Ovary (tissue), 9 donors: ENCODE data around the gene LGI1. TPM values are rescaled to one million over a fixed set of nuclear protein-coding genes. Genes with fewer than 3 reads are reported as not detected.

Experiments used
- DNase-seq, 5 donors: peaks; one replicate each; pipeline ENCODE4 v3.0.0-alpha.2; 2019 to 2020
- H3K27ac ChIP-seq, 2 donors: fragments of 200-600 bp; one replicate each; pipeline versions ENCODE4 v1.5.1 to v1.8.0; 2019 to 2022
- H3K27me3 ChIP-seq: fragments of 200-600 bp; one replicate; pipeline ENCODE4 v1.8.0; 2022
- H3K36me3 ChIP-seq: fragments of 200-600 bp; sonication (generic); one replicate; pipeline ENCODE4 v1.5.1; 2019
- H3K4me1 ChIP-seq: one replicate; pipeline ENCODE4 v1.8.1; 2013; ENCODE audit warnings: mild to moderate bottlenecking, moderate library complexity; ENCODE audit not compliant: insufficient read depth
- H3K4me3 ChIP-seq: fragments of 200-600 bp; sonication (generic); one replicate; pipeline ENCODE4 v1.5.1; 2017
- H3K9me3 ChIP-seq, 2 donors: fragments of 200-600 bp in 1 of 2; sonication (generic) in 1 of 2; one replicate each; pipeline versions ENCODE4 v1.5.1 to v1.8.1; 2013 to 2019; ENCODE audit warnings: mild to moderate bottlenecking in 1 of 2, moderate library complexity in 1 of 2
- CTCF ChIP-seq, 3 donors: fragments of 450-650 bp in 2 of 3; fragments of 200-600 bp in 1 of 3; IDR thresholded peaks; one replicate each; pipeline versions ENCODE4 v1.5.1 to v1.8.0; 2016 to 2022; ENCODE audit warnings: antibody characterized with exemption in 3 of 3, mild to moderate bottlenecking in 1 of 3
- EP300 ChIP-seq: sonication (generic); formaldehyde crosslinking; IDR thresholded peaks from one replicate; pipeline ENCODE4 v1.6.1; 2017; ENCODE audit warnings: antibody characterized with exemption
- POLR2A ChIP-seq: fragments of 450-650 bp; IDR thresholded peaks from one replicate; pipeline ENCODE4 v1.6.1; 2017; ENCODE audit warnings: antibody characterized with exemption, mild to moderate bottlenecking, moderate library complexity
- WGBS, 3 donors: extraction: QIAGEN DNeasy Blood & Tissue Kit in 1 of 3; methylation state at CpG; one replicate each; pipeline versions ENCODE4 v1.1.5 to v1.1.7; 2013 to 2017; 5-methylcytosine and 5-hydroxymethylcytosine counted together
- intact Hi-C, 4 donors: fragments of 100-400 bp; cut with DNase I; formaldehyde crosslinking; loops; one replicate each; pipeline versions ENCODE4 v1.11.0 to v1.15.1; 2022 to 2023
- polyA plus RNA-seq, 2 donors: library from polyadenylated mRNA; stranded (reverse); fragments of 200-250 nt in 1 of 2; fragments of 350-450 nt in 1 of 2; fragmentation: Illumina TruSeq in 1 of 2; extraction: RNeasy Lipid Tissue Mini Kit (QIAGEN cat#74804) in 1 of 2; gene quantifications; one replicate each; pipeline ENCODE4 v1.2.3, GENCODE V29; 2013 to 2014
- total RNA-seq, 7 donors: library from RNA; depleted of rRNA in 2 of 7; stranded (reverse); fragments of >200 nt in 2 of 7; fragmentation: NEBNext Ultra II Directional in 3 of 7; extraction: Animal tissue kit (Norgen Biotek cat#: 25700) in 3 of 7; gene quantifications; one replicate each; pipeline versions ENCODE4 v1.1.0 to v1.2.4, GENCODE V29; 2016 to 2023
- donor health status: DM: no; HTN: no; CAD: no; lungs with moderate emphysema.
- donor health status: DM: no; HTN: no; CAD: no.
- donor health status: Bipolar disorder and iron deficiency.
- donor health status: DM: yes; HTN: yes; CAD: no.
- donor health status: DM: no; HTN: no; CAD: no.
- donor health status: DM: yes; HTN: yes; CAD: no.

Gene LGI1
- total and polyA plus RNA-seq, 9 donors: 0.04 to 2.1 (median 0.38) TPM; not detected in 6

GRCh38 chr10:93807371-93807770 is 49.6 kb downstream of the LGI1 start:
- 83 to 88% (median 85%) methylated on average over 2 of the region's 2 CpGs for WGBS, 3 donors
- no peak for DNase-seq
- Histone ChIP-seq H3K27me3 (no peaks in the 10 kb centered on the region), H3K36me3 (no peaks in the 10 kb centered on the region), H3K4me1 (no peaks in the 10 kb centered on the region), H3K27ac (no peak overlapping the region), H3K9me3 (no peaks in the 10 kb centered on the region), H3K4me3 (no peak overlapping the region)
- TF ChIP-seq EP300: no peak
- no peak for TF ChIP-seq CTCF (IDR thresholded peaks at IDR 0.05)
- TF ChIP-seq POLR2A: no peak
- intact Hi-C loops: no loop called here

- H3K4me3 ChIP-seq: no peak overlapping the region
- WGBS, 3 donors: 35 to 77% (median 59%) methylated on average over 1 of the region's 1 CpG
- H3K36me3 ChIP-seq: no peaks in the 10 kb centered on the region
- H3K4me1 ChIP-seq: no peaks in the 10 kb centered on the region
- DNase-seq: no peak
- intact Hi-C loops: no loop called here
- TF ChIP-seq CTCF (IDR thresholded peaks at IDR 0.05): no peak
- no peak for TF ChIP-seq POLR2A
- H3K27ac ChIP-seq: no peak overlapping the region
- H3K27me3 ChIP-seq: no peaks in the 10 kb centered on the region
- H3K9me3 ChIP-seq: no peaks in the 10 kb centered on the region
Measured at GRCh38 chr10:93812659-93813338, 55.1 kb downstream of the LGI1 start.

GRCh38 chr10:93813507-93814465 is 56.0 kb downstream of the LGI1 start:
- no peak overlapping the region for H3K27ac ChIP-seq
- intact Hi-C loops: no loop called here
- no peaks in the 10 kb centered on the region for H3K9me3 ChIP-seq
- peak in 2 of 5 donors; percentile 20 to 43 for DNase-seq
- no peaks in the 10 kb centered on the region for H3K4me1 ChIP-seq
- H3K4me3 ChIP-seq: no peak overlapping the region
- no peaks in the 10 kb centered on the region for H3K27me3 ChIP-seq
- TF ChIP-seq CTCF (IDR thresholded peaks at IDR 0.05) (no peak), POLR2A (no peak), EP300 (no peak)
- WGBS, 3 donors: 44 to 55% (median 50%) methylated on average over 8 of the region's 8 CpGs
- no peaks in the 10 kb centered on the region for H3K36me3 ChIP-seq

- Histone ChIP-seq H3K9me3 (no peaks in the 10 kb centered on the region), H3K4me1 (no peaks in the 10 kb centered on the region), H3K27me3 (no peaks in the 10 kb centered on the region), H3K4me3 (no peak overlapping the region), H3K36me3 (no peaks in the 10 kb centered on the region), H3K27ac (no peak overlapping the region)
- no peak for DNase-seq
- WGBS, 3 donors: 21 to 28% (median 25%) methylated on average over 10 of the region's 10 CpGs
- TF ChIP-seq CTCF (IDR thresholded peaks at IDR 0.05): no peak
- intact Hi-C loops: no loop called here
Measured at GRCh38 chr10:93815304-93816096, 57.8 kb downstream of the LGI1 start.
